HG03025 (cell line): ENCODE results near the gene SLC7A11.

Experiments
- ATAC-seq: cut with Tn5 transposase; IDR thresholded peaks from one replicate; pipeline ENCODE4 v1.9.1; 2021; ENCODE audit warnings: mild to moderate bottlenecking, moderate library complexity; ENCODE audit not compliant: unreplicated experiment, low FRiP score

Gene SLC7A11

DNA sequence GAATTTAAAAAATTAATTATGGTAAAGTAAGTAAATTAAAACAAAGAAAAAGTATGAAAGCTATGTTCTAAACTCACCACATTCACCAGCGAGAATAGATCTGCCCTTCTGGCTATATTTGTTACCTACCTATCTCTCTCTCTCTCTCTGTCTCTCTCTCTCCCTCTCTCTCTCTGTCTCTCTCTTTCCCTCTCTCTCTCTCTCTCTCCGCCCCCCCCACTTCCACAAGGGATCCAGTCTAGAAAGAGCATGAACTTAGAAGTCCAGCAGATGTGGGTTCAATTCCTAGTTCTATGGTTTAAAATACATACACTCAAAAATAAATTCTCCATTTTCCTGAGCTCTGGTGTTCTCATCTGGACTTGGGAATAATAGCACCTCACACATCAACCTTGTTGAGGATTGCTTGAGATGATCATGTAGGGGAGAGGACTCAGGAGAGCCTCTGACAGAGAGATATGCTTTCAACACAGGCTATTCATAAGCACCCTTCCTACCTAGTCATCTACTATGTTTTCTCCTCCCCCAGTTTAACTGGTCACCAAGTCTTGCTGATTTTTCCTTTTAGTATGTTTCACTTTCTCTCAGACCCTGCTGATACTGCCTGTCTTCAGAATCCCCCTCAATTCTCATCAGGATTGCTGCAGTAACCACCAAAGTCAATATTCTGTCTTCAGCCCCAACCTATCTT is 64.7 kb downstream of the SLC7A11 start:
- no peak for ATAC-seq

DNA sequence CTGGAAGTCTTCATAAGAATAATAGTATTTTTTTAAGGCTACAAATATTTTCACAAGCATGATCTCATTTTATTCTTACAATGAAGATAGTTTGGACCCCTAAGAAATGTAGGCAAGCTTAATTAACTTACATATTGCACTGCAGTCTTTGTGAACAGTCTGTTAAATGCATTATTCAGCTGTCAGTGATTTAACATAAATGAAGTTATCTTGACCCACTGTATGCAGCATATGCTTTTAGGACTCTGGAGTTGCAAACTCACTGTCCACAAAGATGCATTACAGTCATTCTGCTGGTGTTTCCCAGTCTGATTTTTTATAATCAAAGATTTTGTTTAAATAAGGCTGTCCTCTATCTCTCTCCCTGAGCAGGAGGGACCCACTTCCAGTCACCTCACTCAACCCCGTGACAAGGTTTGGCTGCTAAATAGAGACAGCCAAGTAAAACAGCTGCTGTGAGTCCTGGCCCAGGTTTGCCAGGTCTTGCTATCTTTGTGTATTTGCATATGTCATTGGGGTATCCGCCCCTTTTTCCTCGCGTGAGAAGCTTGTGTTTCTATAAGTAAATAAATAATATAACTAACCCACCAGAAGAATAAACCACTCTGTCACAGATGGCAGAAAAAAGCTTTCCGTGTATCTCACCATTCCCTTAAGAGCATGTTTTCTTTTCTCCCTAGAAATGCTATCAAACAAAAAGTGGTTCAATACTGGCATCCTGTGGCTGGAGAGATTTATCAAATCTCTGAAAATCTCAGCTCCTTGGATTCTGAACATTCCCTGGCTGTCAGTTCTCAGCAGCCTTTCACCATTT is 67.0 kb downstream of the SLC7A11 start:
- ATAC-seq = no peak

DNA sequence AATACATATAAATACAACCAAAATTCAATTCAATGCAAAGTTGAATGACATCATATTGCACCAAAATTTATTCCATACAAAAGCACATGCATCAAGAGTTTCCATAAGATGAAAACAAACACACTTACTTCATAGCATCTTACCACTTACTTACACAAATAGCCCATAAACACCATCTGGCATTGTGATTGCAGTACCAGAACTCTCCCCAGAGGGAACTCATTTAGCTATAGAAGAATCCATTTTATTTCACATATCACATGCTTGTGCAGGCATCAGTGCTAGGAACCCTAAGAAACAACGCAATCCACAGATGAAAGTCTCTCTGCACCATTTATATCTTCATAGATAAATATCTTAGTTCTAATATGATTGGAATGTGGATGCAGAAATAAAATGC is 77.9 kb downstream of the SLC7A11 start:
- ATAC-seq = no peak

DNA sequence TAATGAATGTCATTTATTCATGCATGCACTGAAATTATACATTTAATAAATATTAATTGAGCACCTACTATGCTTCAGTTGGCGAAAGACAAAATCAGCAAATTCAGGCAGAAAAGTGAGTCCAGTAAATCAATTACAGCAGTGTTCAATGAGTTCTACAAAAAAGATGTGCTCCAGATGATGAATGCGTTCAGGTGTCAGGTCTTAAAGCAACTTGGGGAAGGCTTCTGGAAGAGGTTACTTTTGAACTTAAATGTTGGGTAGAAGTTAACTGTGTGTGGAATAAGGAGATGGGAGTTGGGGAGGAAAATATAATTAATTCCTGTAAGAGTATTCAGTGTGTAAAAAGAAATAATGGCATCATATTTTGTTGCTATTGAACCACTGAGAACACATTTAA is 79.0 kb downstream of the SLC7A11 start:
- no peak for ATAC-seq

DNA sequence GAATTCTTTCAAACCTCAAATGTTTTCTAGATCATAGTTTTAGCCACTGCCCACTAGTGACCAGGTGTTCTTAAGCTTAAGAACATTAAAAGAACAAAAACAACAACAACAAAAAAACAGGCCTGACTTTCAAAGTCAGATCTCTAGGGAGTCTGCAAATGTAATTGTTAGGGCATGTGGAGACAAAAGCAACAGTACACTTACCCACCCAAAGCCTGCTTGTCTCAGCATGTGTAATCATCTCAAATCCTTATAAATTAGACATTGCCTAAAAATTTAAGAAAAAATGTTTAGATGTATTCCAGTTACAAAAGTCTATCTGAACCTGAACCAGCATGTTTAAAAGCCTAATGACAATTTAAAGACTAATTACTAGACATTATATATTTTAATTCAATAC is 79.9 kb downstream of the SLC7A11 start:
- ATAC-seq = no peak

DNA sequence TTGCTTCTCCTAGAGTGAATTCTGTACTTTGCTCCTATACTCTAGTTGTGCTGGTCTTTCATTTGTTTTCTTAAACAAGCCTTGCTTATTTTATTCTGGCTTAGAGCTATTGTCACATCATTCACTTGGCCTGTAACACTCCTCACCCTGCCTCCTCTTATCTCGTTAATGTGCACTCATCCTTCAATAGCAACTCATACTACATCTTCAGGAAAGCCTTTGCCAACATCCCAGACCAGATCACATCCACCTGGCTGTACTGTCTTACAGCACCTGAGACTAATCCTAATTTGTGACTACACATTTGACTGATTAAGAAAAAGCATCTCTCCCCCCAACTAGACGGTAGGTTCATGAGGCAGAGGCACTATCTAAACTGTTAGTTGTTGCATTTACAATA is 80.8 kb downstream of the SLC7A11 start:
- no peak for ATAC-seq

DNA sequence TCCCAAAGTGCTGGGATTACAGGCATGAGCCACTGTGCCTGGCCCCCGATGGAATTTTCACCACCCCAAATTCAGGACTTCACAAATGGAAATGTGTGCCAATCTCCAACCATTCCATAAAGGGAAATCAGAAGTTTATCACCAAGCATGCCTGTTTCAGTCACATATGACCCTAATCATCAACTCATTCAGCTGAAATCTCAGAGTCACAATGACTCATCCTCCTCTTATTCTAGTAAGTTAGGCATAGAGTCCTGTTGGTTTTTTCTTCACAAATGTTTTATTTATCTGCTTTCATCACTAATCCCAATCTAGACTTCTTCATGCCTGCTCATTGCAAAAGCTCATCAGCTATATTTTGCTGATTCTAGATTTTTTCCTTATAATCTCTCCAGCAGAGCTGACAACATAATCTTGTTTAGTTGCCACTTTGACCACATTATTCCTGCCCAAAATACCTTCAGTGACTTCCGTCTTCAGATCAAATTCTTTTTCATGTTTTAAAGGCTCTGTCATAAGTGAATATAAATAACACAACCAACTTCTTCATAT is 83.3 kb downstream of the SLC7A11 start:
- no peak for ATAC-seq

DNA sequence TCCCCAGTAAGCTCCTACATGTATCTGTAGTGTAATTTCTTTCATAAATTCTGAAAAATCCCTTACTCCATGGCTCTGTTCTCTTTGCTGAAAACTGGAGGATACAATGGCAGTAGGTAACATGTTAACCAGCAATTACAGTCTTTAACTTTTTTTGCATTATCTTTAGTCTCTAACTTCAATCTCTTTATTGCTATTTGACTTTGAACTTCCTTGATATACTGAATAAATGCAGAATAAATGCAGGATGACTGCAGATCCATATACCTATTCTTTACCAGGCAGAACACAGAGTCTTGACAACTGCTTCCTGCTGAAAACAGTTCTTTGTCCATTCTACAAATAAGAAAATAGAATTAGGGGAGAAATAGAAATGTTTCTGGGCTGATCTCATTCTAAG is 101.3 kb downstream of the SLC7A11 start:
- ATAC-seq = no peak

DNA sequence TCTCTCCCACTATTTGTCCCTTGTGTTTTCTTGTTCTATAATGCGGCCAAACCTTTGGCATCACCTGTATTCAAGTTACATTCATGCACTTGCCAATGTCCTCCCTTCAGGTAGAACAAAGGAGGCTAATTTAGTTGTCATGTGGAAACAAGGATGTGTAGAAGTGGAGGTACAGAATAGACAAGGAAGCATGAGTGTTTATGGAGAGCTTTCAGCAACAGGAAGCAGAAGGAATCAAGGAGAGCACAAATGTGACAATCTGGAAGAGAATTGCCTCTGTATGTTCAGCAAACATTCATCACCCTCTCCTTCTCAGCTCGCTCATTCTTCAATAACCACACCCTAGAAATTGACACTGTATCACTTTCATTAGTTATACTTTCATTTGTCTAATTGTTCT is 103.4 kb downstream of the SLC7A11 start:
- ATAC-seq = no peak

DNA sequence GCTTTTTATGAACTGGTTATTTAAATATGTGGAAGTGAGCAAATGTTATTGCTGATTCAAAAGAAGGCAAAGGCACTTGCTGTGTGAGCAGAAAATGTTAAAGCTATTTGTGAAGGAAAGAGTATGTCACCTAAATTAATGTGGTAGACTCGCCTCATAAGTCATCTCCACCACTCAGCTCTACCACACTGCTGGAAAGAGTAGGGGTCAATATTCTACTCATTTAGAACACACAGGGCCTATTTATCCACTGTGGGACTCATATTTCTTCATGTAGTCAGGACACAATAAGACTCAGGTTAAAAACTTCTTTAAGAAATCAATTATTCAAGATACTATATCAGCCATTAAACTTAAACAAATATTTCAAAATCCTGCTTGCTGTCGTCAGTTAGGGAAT is 106.5 kb downstream of the SLC7A11 start:
- ATAC-seq = no peak

DNA sequence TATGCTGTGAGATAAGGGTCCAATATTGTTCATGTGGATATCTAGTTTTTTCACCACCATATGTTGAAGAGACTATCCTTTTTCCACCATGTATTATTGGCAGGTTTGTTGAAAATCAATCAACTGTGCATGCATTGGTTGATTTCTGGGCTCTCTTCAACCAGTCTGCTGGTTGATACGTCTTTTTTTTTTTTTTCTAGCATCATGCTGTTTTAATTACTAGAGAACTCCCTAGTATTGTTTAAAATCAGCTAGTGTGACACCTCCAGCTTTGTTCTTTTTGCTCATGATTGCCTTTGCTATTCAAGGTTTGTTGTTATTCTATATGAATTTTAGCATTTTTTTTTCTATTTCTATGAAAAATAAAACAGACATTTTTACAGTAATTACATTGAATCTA is 123.9 kb downstream of the SLC7A11 start:
- ATAC-seq = no peak

DNA sequence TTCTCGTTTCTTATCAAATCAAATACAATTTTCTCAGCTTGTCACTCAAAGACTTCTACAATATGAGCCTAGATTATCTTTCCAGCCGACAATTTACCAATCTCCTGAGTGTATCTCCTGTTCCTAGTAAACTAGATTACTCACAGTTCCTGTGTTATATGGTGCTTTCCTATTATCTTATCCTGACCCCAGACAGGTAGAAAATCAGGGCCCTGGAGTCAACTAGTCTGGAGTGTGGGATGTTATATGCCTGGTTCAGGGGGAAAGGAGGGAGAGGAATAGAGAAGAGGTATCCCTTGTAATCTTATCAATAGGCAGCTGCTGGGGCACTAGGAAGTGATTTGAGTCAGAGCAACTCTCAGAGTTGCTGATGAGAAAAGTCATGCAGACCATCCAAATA is 127.1 kb downstream of the SLC7A11 start:
- no peak for ATAC-seq

DNA sequence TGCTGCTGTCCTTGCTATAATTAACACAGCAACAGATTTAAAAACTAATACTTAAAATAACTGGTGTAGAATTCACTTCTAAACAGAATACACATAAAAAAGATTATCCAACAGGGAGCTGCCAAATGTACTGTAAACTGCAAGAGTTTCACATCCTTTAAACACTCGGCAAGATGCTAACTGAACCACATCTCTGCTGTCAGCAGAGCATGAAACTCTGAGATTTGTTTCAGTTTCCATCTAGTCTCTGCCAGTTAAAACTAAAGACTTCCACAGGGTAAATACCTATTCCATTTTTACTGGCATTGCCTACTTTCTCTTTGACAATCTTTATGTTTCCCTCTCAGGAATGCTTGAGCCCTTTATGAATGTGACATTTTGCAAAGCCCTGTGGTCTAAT is 127.7 kb downstream of the SLC7A11 start:
- ATAC-seq = peak; percentile 100
